GM21447 (cell line): Measurements from ENCODE around the gene FNBP1L.

Source experiments
- ATAC-seq: cut with Tn5 transposase; IDR thresholded peaks from one replicate; pipeline ENCODE4 v1.9.1; 2021; ENCODE audit not compliant: unreplicated experiment

Gene FNBP1L

GRCh38 chr1:93447481-93448291, at the start of gene FNBP1L:
Gene FNBP1L, plus strand, starts transcription at chr1:93448118. Its CDS starts 164 bp downstream, at chr1:93448282.
- ATAC-seq = no peak

GRCh38 chr1:93399781-93400180, 48.1 kb upstream of the FNBP1L start:
- ATAC-seq = no peak

GRCh38 chr1:93408203-93408602, 39.7 kb upstream of the FNBP1L start:
- no peak for ATAC-seq

- no peak for ATAC-seq
Measured at GRCh38 chr1:93411000-93411399, 36.9 kb upstream of the FNBP1L start.

- no peak for ATAC-seq
Measured at GRCh38 chr1:93414749-93415148, 33.2 kb upstream of the FNBP1L start.

GRCh38 chr1:93415296-93415695, 32.6 kb upstream of the FNBP1L start:
- ATAC-seq = no peak

- ATAC-seq = no peak
Measured at GRCh38 chr1:93416183-93416582, 31.7 kb upstream of the FNBP1L start.

- no peak for ATAC-seq
Measured at GRCh38 chr1:93419344-93419743, 28.6 kb upstream of the FNBP1L start.

- ATAC-seq = no peak
Measured at GRCh38 chr1:93420400-93420799, 27.5 kb upstream of the FNBP1L start.

GRCh38 chr1:93426181-93426580, 21.7 kb upstream of the FNBP1L start:
- no peak for ATAC-seq

- no peak for ATAC-seq
Measured at GRCh38 chr1:93427656-93428055, 20.3 kb upstream of the FNBP1L start.

- no peak for ATAC-seq
Measured at GRCh38 chr1:93433407-93433961, 14.4 kb upstream of the FNBP1L start.

GRCh38 chr1:93434088-93434487, 13.8 kb upstream of the FNBP1L start:
- ATAC-seq = no peak

- no peak for ATAC-seq
Measured at GRCh38 chr1:93434987-93435386, 12.9 kb upstream of the FNBP1L start.

- ATAC-seq = no peak
Measured at GRCh38 chr1:93435443-93435842, 12.5 kb upstream of the FNBP1L start.

GRCh38 chr1:93436496-93436895, 11.4 kb upstream of the FNBP1L start:
- no peak for ATAC-seq

GRCh38 chr1:93437976-93438605, 9.8 kb upstream of the FNBP1L start:
- no peak for ATAC-seq

- no peak for ATAC-seq
Measured at GRCh38 chr1:93438716-93439115, 9.2 kb upstream of the FNBP1L start.

- ATAC-seq = no peak
Measured at GRCh38 chr1:93440272-93440671, 7.6 kb upstream of the FNBP1L start.

GRCh38 chr1:93440706-93441105, 7.2 kb upstream of the FNBP1L start:
- ATAC-seq = no peak

GRCh38 chr1:93441589-93441988, 6.3 kb upstream of the FNBP1L start:
- ATAC-seq = no peak

GRCh38 chr1:93442008-93442666, 5.8 kb upstream of the FNBP1L start:
- no peak for ATAC-seq
